ENCODE data around the gene PIAS2.
"Not testable (repeated sequence)": the region's sequence is repeated elsewhere in the genome, so short reads cannot be mapped to it uniquely, and the experiment has no call there.

Gene PIAS2

DNA sequence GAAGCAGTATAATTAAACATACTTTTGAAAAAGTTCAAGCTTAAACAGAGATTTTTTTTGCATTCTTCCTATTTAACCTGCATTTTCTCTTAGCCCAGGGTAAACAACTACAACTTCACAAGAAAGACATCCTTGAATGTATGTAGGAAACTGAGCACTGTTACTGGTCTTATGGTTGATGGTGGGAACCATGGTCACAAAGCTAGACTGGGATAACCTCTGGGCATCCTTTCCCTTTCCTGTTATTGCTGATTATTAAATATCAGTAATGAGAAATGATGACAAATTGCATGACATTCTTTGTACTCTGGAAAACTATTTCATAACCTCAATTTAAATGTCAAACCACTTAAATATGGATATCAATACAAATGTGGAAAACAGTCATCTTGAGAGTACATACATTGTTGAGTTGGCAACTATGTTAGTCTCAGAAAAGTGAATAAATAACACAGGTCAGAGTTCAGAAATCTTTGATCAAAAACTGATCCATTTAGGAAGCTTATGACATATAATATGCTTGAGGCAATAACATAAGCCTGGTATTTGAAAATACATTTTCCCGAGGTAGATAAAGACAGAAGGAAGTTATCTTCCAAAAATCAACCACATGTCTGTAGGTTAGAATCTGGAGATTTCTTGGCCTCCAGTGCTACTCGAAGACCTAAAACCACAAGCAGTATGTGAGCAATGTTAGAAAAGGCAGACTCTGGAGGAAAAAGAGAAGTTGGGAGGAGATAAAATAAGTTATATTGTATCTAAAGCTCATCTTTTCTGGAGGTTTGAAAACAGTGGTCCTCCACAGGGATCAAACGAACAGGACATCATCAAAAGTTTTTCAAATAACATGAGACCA, 95.2 kb downstream of the PIAS2 start:
- TF ChIP-seq, protein P1, sequence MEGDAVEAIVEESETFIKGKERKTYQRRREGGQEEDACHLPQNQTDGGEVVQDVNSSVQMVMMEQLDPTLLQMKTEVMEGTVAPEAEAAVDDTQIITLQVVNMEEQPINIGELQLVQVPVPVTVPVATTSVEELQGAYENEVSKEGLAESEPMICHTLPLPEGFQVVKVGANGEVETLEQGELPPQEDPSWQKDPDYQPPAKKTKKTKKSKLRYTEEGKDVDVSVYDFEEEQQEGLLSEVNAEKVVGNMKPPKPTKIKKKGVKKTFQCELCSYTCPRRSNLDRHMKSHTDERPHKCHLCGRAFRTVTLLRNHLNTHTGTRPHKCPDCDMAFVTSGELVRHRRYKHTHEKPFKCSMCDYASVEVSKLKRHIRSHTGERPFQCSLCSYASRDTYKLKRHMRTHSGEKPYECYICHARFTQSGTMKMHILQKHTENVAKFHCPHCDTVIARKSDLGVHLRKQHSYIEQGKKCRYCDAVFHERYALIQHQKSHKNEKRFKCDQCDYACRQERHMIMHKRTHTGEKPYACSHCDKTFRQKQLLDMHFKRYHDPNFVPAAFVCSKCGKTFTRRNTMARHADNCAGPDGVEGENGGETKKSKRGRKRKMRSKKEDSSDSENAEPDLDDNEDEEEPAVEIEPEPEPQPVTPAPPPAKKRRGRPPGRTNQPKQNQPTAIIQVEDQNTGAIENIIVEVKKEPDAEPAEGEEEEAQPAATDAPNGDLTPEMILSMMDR (IDR thresholded peaks at IDR 0.05; ENCODE audit: low read depth, low read length), result no peak

GRCh38 chr18:46820863-46821262, 96.4 kb downstream of the PIAS2 start:
- no peak overlapping the region for H3K4me3 ChIP-seq (ENCODE audit: low read depth, low read length)
- TF ChIP-seq, protein P1 (IDR thresholded peaks at IDR 0.05; ENCODE audit: low read depth, low read length), result no peak

More for the DNA sequence above, 95.2 kb downstream of the PIAS2 start:
- no peak overlapping the region for H3K4me3 ChIP-seq (ENCODE audit: low read depth, low read length)

- TF ChIP-seq, protein P1 (IDR thresholded peaks at IDR 0.05; ENCODE audit: low read depth, low read length), result no peak
- H3K4me3 ChIP-seq (ENCODE audit: low read depth, low read length), result no peak overlapping the region
Measured at GRCh38 chr18:46815661-46816060, 101.6 kb downstream of the PIAS2 start.

GRCh38 chr18:46814399-46814798, 102.9 kb downstream of the PIAS2 start:
- no peak overlapping the region for H3K4me3 ChIP-seq (ENCODE audit: low read depth, low read length)
- TF ChIP-seq, protein P1 (IDR thresholded peaks at IDR 0.05; ENCODE audit: low read depth, low read length), result no peak

DNA sequence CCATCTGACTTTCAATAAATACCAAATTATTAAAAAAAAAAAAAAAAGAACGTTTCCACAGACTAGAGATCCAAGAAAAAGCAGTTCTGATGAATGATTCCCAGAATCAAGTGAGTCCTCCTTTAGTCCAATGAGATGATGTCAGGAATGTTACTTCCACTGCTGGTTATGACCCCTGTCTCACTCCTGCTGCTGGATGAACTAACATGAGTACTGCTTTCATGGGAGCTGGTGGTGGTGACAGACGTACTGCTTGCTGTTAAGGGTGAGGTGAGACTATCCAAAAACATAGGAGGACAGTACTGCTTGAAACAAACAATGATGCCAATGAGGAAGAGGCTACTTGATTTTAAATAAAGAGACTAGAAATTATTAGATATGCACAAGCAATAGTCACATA, 105.0 kb downstream of the PIAS2 start:
- no peak overlapping the region for H3K4me3 ChIP-seq (ENCODE audit: low read depth, low read length)
- TF ChIP-seq, protein P1 (IDR thresholded peaks at IDR 0.05; ENCODE audit: low read depth, low read length), result no peak

GRCh38 chr18:46810481-46811000, 106.8 kb downstream of the PIAS2 start:
- TF ChIP-seq, protein P1 (IDR thresholded peaks at IDR 0.05; ENCODE audit: low read depth, low read length), result no peak
- H3K4me3 ChIP-seq (ENCODE audit: low read depth, low read length), result no peak overlapping the region

DNA sequence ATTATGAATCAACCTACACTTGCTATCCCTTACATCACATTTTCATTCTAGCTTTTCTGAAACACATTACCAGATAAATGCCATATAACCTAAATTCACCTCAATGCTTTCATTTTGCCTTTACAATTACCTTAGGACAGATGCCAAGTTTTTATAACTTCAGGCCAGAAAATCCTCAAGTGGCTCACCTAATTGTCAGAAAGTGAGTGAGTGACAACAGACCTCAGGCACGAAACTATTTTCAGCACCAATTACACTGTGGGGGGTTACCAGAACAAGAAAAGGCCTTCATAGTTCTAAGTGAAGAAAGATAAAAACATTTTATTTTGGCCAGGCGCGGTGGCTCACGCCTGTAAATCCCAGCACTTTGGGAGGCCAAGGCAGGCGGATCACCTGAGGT, 108.2 kb downstream of the PIAS2 start:
- no peak overlapping the region for H3K4me3 ChIP-seq (ENCODE audit: low read depth, low read length)
- TF ChIP-seq, protein P1 (IDR thresholded peaks at IDR 0.05; ENCODE audit: low read depth, low read length), result no peak

- not testable (repeated sequence) for H3K4me3 ChIP-seq (ENCODE audit: low read depth, low read length)
Measured at GRCh38 chr18:46795945-46796344, 121.4 kb downstream of the PIAS2 start.
